BE2C (cell line): ENCODE measurements around the gene MT1F.

ENCODE experiments used
- DNase-seq: peaks from one replicate; pipeline ENCODE4 v3.0.0-alpha.2; 2020
- H3K27me3 ChIP-seq: fragments of 250-450 bp; sonication (Bioruptor Pico); 2 replicates; pipeline ENCODE4 v1.5.1; 2020; ENCODE audit warnings: mild to moderate bottlenecking
- H3K36me3 ChIP-seq: fragments of 250-450 bp; sonication (Bioruptor Pico); 2 replicates; pipeline ENCODE4 v1.5.1; 2020; ENCODE audit warnings: mild to moderate bottlenecking
- H3K4me1 ChIP-seq: fragments of 250-450 bp; sonication (Bioruptor Pico); 2 replicates; pipeline ENCODE4 v1.5.1; 2020
- H3K4me3 ChIP-seq: 2 replicates; pipeline ENCODE4 v1.5.1; 2011; ENCODE audit warnings: low read depth, low read length
- H3K9me3 ChIP-seq: fragments of 250-450 bp; sonication (Bioruptor Pico); 2 replicates; pipeline ENCODE4 v1.5.1; 2020
- TF ChIP-seq, protein P1 (sequence below): IDR thresholded peaks from 2 replicates; pipeline ENCODE4 v1.5.1; 2012; ENCODE audit warnings: mild to moderate bottlenecking, low read depth, low read length

MT1F gene

GRCh38 chr16:56634715-56635440 is 22.9 kb upstream of the MT1F start:
- TF ChIP-seq, protein P1, sequence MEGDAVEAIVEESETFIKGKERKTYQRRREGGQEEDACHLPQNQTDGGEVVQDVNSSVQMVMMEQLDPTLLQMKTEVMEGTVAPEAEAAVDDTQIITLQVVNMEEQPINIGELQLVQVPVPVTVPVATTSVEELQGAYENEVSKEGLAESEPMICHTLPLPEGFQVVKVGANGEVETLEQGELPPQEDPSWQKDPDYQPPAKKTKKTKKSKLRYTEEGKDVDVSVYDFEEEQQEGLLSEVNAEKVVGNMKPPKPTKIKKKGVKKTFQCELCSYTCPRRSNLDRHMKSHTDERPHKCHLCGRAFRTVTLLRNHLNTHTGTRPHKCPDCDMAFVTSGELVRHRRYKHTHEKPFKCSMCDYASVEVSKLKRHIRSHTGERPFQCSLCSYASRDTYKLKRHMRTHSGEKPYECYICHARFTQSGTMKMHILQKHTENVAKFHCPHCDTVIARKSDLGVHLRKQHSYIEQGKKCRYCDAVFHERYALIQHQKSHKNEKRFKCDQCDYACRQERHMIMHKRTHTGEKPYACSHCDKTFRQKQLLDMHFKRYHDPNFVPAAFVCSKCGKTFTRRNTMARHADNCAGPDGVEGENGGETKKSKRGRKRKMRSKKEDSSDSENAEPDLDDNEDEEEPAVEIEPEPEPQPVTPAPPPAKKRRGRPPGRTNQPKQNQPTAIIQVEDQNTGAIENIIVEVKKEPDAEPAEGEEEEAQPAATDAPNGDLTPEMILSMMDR = no peak
- Histone ChIP-seq H3K27me3 (peaks cover 86% of the 10 kb centered on the region), H3K4me3 (no peak overlapping the region), H3K4me1 (no peaks in the 10 kb centered on the region), H3K9me3 (no peaks in the 10 kb centered on the region), H3K36me3 (no peaks in the 10 kb centered on the region)
- DNase-seq = no peak

DNA sequence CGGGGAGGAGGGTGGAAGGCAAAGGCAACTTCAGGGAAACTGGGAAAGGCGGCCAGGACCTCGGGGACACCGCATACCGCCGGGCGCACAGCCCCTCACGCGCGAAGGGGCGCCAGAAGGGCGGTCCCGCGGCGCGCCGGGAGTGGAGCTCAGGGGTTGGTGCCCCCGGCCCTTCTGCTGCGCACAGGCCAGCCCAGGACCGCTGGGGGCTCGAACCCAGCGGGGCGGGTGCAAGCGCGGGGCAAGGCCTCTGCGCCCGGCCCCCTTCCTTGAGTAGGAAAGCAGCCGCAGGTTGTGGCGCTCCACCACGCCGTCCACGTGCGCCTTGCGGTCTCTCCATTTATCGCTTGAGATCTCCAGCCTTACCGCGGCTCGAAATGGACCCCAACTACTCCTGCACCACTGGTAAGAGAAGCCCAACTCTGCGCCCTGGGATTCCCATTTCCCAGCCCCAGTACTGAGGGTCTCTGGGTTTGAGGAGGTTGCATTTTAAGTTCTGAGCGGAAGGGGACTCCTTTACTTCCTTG is 22.3 kb upstream of the MT1F start:
- Histone ChIP-seq H3K36me3 (no peaks in the 10 kb centered on the region), H3K4me3 (no peak overlapping the region), H3K9me3 (no peaks in the 10 kb centered on the region), H3K27me3 (peaks cover 87% of the 10 kb centered on the region), H3K4me1 (no peaks in the 10 kb centered on the region)
- no peak for DNase-seq
- TF ChIP-seq, protein P1 = no peak

GRCh38 chr16:56636616-56637413 is 20.9 kb upstream of the MT1F start:
- Histone ChIP-seq H3K9me3 (no peaks in the 10 kb centered on the region), H3K36me3 (no peaks in the 10 kb centered on the region), H3K4me3 (no peak overlapping the region), H3K27me3 (peaks cover 84% of the 10 kb centered on the region), H3K4me1 (no peaks in the 10 kb centered on the region)
- DNase-seq = no peak
- TF ChIP-seq, protein P1 = no peak

- DNase-seq = no peak
- TF ChIP-seq, protein P1 = no peak
- H3K9me3 ChIP-seq = no peaks in the 10 kb centered on the region
- no peaks in the 10 kb centered on the region for H3K36me3 ChIP-seq
- no peaks in the 10 kb centered on the region for H3K4me1 ChIP-seq
- peak within 1 kb of the TSS; percentile 34 for H3K4me3 ChIP-seq
- peaks cover 81% of the 10 kb centered on the region for H3K27me3 ChIP-seq
Observed at GRCh38 chr16:56637814-56638750, 19.7 kb upstream of the MT1F start, which contains the start of gene MT1A. TSS of gene MT1A (plus strand) at chr16:56638666. CDS start at chr16:56638739, 73 bp downstream.

- H3K36me3 ChIP-seq = no peaks in the 10 kb centered on the region
- TF ChIP-seq, protein P1 = no peak
- H3K27me3 ChIP-seq = peaks cover 81% of the 10 kb centered on the region
- no peak for DNase-seq
- no peaks in the 10 kb centered on the region for H3K4me1 ChIP-seq
- no peak overlapping the region for H3K4me3 ChIP-seq
- no peaks in the 10 kb centered on the region for H3K9me3 ChIP-seq
Observed at GRCh38 chr16:56639045-56639444, 18.7 kb upstream of the MT1F start.
